HG03575 (cell line): Measurements from ENCODE around the gene DAB2IP.

Experiments
- ATAC-seq: cut with Tn5 transposase; IDR thresholded peaks from one replicate; pipeline ENCODE4 v1.9.1; 2021; ENCODE audit not compliant: unreplicated experiment, insufficient number of reproducible peaks, low FRiP score; ENCODE audit errors: extremely low read depth

DAB2IP gene

DNA sequence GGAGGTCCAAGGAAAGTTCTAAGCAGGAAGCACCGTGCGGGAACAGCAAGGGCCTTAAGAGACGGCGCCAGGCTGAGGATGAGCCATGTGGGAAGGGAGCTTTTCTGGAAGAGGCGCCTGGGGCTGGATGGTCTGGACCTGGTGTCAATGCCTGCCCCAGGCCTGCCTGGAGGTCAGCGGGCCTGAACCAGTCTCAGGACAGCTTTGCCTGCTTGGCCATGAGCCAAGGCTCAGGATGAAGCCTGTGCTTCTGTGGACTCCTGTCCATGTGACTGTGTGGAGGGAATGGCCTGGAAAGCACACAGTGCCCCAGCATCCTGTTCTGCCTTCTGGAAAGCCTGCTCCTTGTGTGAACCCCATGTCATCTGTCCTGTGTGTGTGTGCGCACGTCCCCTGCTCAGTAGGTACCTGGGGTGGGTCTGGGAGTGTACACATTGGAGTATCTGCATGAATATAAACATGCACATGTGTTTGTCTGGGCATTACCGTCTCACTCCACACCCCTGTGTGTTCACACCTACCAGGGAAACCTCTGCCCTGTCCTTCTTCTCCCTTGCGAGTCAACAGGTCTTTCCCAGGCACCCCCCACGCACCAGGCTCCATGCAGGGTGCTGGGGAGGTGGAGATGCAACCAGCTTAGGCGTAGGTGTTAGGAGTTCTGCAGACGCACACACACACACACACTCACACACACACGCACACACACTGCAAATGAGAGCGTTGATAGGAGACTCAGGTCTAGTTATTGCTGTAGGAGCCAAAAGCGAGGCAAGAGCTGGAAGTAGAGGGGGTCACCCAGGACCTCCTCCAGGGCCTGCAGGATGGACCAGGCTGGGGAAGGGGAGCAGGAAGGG lies 24.8 kb downstream of the DAB2IP start:
- no peak for ATAC-seq

DNA sequence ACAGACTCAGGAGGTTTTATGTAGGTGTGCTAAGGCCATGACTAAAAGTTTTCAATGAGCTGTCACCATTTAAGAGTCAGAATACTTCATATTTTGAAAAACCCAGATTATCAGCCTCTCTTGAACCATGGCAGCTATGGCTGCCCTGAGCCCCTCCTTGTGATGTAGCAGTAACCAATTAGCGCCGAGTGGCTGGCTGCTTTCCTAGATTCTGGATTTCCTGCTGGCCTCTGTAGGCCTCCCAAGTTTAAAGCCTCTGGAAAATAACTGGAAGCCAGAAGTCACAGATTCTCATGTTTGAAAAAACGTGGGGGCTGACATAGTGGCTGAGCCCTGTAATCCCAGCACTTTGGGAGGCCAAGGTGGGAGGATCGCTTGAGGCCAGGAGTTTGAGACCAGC lies 25.5 kb downstream of the DAB2IP start:
- ATAC-seq, result no peak

DNA sequence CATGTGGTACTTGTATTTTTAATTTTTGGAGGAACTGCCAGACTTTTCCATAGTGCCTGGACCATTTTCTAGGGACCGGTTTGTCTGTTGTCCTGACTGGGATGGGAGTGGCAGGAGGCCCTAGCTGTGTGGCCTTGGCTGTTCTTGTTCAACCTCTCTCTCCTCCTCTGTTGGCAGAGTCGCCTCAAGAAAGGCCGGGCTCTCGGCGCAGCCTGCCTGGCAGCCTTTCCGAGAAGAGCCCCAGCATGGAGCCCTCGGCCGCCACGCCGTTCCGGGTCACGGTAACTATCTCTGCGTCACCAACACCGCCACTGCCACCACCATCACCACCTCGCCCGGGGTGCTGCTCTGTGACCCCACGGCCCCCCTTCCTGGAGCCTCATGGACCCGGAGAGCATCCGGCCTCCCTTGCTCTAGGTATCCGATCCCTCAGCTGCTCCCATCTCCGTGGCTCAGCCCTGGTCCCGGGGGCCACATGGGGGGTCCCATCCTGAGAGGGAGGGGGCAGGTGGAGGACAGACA lies 27.1 kb downstream of the DAB2IP start:
- no peak for ATAC-seq

DNA sequence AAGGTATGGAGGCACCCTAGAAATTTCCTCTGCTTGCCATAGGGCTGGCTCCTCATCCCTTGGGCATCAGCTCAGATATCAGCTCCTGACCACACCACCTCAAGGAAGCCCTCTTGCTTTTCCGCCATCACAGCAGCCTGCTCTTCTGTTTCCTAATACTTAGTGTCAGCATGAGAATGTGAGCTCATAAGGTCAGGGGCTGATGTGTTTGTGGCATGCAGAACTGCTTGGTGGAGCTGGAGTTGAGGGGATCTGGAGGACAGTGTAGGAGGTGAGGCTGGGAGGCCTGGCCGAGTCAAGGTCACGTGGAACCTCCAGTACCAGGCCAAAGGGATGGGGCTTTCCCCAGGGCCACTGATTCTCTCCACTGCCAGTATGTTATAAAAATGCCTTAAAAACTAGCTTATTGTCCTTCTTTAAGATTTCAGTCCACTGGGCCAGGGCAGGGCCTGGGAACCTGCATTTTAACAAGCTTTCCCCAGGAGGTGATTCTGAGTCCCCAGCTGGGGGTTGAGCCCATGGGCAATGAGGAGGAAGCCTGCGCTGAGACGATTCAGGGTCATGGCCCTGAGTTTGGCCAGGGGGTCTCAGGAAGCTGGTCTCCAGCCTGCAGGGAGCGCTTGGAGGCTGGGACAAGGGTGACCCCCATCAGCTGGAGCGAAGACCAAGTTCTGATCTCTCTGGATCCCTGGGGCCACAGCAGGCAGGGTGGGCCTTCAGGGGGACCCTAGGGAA lies 28.6 kb downstream of the DAB2IP start:
- ATAC-seq, result no peak

DNA sequence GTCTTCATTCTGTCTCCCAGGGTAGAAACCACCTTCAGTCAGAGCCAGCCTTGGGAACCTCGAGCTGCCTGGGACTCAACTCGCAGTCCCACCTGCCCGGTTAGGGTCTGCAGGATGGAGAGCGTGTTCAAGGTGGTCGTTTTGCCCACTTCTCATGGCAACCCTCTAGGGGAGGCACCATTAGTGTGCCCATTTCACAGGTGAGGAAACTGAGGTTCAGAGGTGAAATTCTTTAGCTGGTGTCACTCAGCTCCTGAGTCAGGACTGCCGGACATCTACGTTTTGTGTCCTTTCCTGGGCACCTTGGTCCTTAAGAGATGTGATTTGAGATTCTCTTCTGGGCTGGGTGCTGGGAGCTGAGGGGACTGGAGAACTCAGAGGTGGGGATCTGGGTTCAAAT lies 30.0 kb downstream of the DAB2IP start:
- no peak for ATAC-seq

DNA sequence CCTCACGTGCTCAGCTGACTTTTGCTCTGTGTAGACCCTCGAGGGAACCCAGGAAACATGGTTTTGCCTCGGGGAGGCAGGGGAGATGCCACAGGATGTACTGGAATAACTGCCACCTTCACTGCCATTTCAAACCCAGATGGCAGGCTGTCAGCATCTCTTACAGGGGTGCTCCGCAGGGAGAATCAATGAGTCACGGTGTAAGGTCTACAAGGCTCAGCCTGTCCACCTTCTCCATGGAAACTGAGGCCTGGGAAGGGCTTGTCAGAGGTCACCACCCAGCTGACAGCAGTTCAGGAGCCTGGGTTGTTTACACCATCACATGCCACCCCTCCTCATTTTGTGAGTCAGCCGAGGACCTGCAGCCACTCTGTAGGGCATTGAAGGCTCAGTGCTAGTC lies 30.8 kb downstream of the DAB2IP start:
- ATAC-seq, result no peak

DNA sequence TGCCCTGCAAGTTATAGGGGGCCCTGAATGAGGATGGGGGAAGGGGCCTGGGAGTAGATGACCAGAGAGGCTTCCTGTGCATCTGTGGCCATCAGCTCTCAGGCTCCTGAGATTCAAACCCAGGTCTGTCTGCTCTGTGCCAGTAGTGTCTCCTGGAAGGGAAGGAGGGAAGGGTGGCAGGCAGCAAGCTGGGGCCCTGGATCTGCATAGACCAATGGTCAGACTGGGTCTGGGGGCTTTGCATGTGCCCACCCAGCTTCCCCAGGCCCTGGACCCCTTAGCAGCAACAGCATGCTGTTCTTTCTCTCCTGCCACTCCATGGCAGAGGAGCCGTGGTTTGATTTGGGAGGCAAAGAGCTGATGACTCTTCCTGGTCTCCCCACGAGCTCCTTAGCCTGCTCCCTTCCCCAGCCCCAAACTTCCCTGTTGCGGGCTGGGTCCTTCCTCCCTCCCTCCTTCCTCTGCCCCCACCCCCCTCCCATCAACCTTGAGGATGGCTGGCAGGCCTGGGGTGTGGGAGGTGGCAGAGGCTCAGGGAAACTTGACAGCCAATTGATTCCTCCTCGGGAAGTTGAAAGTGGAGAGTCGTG lies 31.6 kb downstream of the DAB2IP start:
- no peak for ATAC-seq

DNA sequence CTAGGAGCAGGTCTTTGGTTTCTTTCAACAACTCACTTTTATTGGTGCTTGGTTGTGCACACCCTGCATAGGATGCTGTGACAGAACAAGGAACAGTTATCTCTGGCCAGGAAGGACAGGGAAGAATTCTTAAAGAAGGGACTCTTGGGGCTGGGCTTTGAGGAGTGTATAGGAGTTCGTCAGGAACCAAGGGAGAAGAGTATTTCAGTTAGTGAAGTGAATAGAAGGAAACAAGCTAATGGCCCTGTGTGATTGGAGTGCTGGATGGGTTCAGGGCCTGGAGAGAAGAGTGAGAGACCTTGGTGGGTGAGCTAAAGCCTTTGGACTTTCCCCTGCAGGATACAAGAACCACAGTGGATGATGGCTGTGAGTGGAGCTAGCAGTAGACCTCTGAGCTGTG lies 32.2 kb downstream of the DAB2IP start:
- no peak for ATAC-seq

DNA sequence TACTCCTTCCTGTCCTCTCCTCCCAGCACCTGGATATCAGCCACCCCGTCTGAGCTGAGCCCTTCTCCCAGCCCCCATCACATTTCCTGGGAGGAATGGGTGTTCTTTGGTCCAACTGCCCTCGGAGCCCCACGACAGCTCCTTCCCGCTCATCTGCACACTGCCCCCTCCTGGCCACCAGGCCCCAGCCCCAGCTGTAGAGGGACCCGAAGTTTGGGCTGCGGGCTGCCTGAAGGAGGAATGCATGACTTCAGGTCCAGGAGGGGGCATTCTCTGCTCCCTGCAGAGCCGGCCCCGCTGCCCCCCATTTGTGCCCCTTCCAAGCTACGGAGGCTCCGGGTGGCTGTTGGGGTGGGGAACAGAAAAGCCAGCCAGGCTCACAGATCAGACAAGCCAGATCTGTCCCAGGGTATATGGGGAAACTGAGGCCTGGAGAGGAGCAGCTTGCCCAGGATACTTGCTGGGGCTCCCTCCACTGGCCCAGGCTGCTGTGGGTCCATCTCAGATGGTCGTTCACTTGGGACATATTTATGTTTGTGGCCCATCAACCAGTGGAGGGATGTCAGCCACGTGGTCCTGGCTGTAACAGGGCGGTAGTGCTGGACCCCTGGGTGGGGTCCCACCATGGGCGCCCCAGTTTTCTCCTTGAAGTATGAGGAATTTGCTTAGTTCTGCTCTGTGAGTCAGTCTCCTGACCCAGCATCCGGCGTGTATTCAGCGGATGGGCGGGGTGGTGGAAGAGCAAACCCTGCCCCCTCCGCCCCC lies 33.1 kb downstream of the DAB2IP start:
- ATAC-seq, result no peak

DNA sequence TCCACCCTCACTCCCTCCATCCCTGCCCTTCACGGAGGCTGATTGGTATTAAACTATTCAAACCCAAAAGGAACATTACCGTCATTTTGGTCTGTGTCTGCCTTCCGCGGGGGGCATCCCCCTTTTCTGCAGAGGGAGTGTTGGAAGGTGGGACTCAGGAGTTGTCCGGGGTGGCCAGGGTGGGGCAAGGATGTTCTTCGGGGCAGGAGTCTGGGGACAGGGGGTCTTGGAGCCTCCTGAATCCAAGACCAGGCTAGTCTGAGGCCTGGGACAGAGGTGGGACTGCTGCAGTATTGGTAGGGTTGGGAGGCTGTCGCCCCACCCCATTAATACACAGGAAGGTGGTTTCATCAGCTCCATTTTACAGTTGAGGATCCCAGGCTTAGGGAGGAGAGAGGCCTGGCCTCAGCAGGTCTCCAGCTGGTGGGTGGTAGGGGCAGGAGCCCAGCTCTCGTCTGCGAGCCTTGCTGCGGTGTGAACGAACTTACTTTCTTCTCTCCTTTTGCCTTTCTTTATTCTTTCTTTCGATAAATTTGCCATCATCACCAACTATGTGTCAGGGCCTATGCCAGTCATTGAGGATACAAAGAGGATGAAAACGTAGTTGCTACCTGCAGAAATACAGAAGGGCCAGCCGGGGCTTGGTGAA lies 33.8 kb downstream of the DAB2IP start:
- no peak for ATAC-seq

DNA sequence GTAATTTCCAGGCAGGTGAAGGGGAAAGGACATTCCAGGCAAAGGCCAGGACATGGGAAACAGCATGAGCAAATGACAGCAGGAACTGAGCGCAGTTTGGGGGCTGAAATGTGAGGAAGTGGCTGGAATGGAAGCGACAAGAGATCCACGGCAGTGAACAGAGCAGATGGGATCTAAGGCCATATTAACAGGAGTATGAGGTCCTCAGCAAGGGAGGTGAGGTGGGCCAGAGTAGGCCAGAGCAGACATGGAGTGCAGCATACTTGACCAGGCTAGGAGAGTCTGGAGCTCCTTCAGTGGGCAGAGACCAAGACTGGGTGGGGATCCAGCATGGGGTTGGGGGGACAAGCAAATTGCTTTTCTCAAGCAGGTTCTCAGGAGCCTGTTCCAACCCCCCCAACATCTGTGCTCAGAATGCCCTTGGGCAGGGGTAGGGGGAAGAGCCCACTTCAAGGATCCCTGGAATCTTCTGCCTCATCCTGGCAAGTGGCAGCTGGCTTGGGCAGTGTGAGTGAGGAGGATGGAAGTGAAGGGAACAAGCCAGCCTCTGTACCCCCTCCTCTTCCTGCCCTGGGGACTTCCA lies 34.5 kb downstream of the DAB2IP start:
- ATAC-seq, result no peak

DNA sequence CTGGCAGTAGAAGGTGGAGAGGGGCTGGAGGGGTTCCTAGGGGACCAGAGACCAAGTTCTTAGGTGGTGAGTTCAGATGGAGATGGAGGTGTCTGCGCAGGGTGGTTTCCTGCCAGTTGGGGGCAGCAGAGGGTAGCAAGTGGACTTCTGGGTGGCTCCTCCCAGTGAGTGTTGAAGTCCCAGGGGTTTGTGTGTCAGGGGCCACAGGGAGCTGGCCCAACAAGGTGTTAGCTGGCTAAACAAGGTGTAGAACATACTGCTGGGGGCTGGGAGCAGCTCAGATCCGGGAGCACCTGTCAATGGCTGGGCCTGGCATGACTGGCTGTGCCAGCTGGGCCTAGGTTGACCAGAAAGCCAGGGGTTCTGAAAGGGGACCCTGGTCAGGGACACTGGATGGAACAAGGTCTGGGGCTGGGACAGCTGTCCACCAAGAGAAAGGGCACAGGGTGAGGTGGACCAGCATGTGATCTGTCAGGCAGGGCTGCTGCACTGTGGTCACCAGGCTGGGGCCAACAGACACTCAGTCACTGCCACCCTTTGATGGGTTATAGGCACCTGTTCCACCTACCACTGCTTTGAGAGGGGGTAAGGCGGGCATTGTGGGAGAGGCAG lies 35.6 kb downstream of the DAB2IP start:
- no peak for ATAC-seq

DNA sequence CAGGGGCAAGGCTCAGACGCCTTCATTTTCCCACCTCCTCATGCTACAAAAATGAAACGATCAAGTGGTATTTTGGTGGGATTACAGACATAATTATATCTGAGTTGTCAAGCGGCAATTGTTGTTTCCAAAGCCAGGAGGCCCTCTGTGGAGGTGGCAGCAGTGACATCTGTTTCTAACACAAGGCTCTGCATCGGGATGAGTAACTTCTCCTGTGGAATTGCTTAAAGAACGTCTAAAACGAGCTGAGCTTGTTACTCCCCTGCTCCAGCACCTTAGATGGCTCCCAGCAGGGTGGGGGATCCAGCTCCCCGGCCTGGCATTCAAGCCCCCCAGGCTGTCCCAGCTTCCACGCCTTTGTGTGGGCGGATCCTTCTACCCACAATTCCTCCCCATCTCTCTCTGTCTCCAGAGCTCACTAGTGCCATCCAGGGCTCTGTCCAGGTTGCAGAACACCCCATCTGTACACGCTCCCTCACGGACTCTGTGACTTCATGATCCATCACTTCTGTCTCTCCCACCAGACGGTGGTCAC lies 36.8 kb downstream of the DAB2IP start:
- ATAC-seq, result no peak

DNA sequence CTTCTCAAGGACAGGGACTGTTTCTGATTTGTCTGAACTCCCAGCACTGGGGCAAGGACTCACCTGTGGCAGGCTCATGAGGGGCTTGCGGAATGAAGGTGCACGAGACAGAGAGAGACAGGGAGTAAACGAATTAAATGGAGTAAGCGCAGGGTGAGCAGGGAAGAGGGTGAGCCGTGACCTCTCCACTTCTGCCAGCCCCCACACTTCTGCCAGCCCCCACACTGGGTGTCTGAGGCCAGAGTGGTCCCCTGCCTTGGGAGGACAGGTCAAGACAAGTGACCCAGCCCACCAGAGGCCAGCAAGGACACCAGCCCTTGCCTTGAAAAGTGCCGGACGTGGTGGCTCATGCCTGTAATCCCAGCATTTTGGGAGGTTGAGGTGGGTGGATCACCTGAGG lies 37.2 kb downstream of the DAB2IP start:
- ATAC-seq, result no peak

DNA sequence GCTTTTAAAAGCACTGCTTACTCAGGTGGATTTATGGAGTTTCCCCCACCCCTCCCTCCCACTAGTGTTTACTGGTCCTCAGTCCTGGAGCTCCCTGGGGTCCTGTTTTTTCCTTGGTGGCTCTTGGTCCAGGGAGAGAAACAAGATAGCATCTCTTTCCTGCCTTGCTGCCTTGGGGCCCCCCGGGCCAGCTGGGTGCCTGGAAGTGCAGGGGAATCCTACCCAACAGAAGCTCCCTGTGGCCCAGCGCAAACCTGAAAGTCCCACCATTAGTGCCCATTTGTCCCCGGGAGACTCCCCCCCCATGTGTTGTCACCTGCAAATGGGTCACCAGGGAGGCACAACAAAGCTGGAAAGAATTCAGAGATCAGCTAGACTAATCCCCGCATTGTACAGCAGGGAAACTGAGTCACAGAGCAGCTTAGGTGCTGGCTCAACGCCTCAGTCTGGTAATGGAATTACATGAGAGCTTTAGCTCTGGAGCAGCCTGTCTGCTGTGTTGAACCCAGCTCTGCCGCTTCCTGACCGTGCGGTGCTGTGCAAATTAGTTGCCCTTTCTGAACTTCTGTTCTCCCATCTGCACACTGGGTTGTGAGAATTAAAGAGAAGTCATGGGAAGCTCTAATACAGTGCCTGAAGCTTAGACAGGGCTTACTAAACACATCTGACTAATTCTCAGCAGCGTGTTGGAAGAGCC lies 38.2 kb downstream of the DAB2IP start:
- no peak for ATAC-seq

DNA sequence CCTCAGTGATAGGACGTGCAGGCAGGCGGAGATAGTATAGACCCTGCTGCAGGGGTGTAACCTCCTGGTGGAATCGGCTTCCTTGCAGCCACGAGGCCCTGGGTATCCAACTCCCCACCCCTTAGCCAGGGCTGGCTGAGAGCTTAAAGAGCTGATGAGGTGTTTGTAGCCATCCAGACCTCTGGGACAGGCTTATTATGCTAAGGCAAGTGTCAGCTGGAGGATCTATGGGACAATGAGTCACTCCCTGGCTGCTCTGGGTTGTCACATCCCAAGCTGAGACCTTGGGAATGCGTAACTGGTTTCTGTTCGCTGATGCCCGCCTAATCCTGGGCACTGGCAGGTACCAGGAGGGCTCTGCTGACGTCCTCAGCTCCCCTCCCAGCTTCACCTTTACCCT lies 38.9 kb downstream of the DAB2IP start:
- ATAC-seq, result no peak

DNA sequence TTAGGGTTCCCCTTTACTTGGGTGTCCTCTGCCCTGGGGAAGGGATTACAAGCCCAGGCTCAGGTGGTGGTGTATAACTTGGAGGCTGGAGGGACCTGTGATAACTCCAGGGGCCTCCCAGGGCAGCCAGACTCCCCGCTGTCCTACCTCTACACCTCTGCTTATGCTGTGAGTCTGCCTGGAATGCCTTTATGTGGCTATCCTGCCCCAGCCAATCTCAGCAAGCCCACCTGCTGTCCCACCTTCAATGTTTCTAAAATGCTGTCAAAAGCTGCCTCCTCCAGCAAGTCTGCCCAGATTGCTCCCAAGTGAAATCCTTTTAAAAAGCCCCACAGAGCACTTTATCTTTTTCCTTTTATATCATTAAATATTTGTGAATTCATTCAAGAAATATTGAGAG lies 39.3 kb downstream of the DAB2IP start:
- ATAC-seq, result no peak
